HPDE6-E6E7 (cell line): ENCODE measurements around the gene THSD7B.
"Not testable (repeated sequence)": the region's sequence is repeated elsewhere in the genome, so short reads cannot be mapped to it uniquely, and the experiment has no call there.

Experiments used
- DNase-seq: peaks from one replicate; pipeline ENCODE4 v3.0.0; 2011; ENCODE audit warnings: missing footprints; ENCODE audit errors: extremely low spot score

THSD7B gene

GRCh38 chr2:137525641-137526190 lies 760.4 kb downstream of the THSD7B start:
- DNase-seq: no peak

- DNase-seq: no peak
These were observed 770.6 kb downstream of the THSD7B start for GRCh38 chr2:137535897-137536296.

GRCh38 chr2:137539336-137539735 lies 774.0 kb downstream of the THSD7B start:
- no peak for DNase-seq

GRCh38 chr2:137547842-137548241 lies 782.5 kb downstream of the THSD7B start:
- no peak for DNase-seq

- peak; percentile 1 for DNase-seq
These were observed 801.0 kb downstream of the THSD7B start for GRCh38 chr2:137566387-137566786.

- no peak for DNase-seq
These were observed 805.1 kb downstream of the THSD7B start for GRCh38 chr2:137570484-137570883.

- DNase-seq: not testable (repeated sequence)
These were observed 822.5 kb downstream of the THSD7B start for GRCh38 chr2:137587834-137588233.

- not testable (repeated sequence) for DNase-seq
These were observed 823.2 kb downstream of the THSD7B start for GRCh38 chr2:137588578-137588977.

- DNase-seq: no peak
These were observed 824.8 kb downstream of the THSD7B start for GRCh38 chr2:137590102-137590501.

- no peak for DNase-seq
These were observed 842.5 kb downstream of the THSD7B start for GRCh38 chr2:137607722-137608318.

- no peak for DNase-seq
These were observed 873.6 kb downstream of the THSD7B start for GRCh38 chr2:137638932-137639331.

- DNase-seq: no peak
These were observed 879.4 kb downstream of the THSD7B start for GRCh38 chr2:137644731-137645130.

GRCh38 chr2:137654046-137654445 lies 888.7 kb downstream of the THSD7B start:
- no peak for DNase-seq

- no peak for DNase-seq
These were observed 890.5 kb downstream of the THSD7B start for GRCh38 chr2:137655814-137656213.

GRCh38 chr2:137658433-137658832 lies 893.1 kb downstream of the THSD7B start:
- DNase-seq: no peak

GRCh38 chr2:137659616-137660015 lies 894.3 kb downstream of the THSD7B start:
- DNase-seq: peak; percentile 58

GRCh38 chr2:137670111-137670510 lies 904.8 kb downstream of the THSD7B start:
- DNase-seq: no peak

GRCh38 chr2:137672989-137673552 lies 907.7 kb downstream of the THSD7B start:
- no peak for DNase-seq

- DNase-seq: no peak
These were observed 909.6 kb downstream of the THSD7B start for GRCh38 chr2:137674991-137675390.

GRCh38 chr2:137675584-137676327 lies 910.4 kb downstream of the THSD7B start:
- no peak for DNase-seq

GRCh38 chr2:137676346-137676745 lies 911.0 kb downstream of the THSD7B start:
- no peak for DNase-seq

GRCh38 chr2:137677466-137677865 lies 912.1 kb downstream of the THSD7B start:
- DNase-seq: no peak

GRCh38 chr2:137689549-137689948 lies 924.2 kb downstream of the THSD7B start:
- no peak for DNase-seq
